SKM-1 (cell line): ENCODE data around the gene CD47.

ENCODE experiments used
- DNase-seq: peaks from one replicate; lab custom pipeline; 2025; ENCODE audit not compliant: unreplicated experiment; lab: John Stamatoyannopoulos, UW

Gene CD47

DNA sequence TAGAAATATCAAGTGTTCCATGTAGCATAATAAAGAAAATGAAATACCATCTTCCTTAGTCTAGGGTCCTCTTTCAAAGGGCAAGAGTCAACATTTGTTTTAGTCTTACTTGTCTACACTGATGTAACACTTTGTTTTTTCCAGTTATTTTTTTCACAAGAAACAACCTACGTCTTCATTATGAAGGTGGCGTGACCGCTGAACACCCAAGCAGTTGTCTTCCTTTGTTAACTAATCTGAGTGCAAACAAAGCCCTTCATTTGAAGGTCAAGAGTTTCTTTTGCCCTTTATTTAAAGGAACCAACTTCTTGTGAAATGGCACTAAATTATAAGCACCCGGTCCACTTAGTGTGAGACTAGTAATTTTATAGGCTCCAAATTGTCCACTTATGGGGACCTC lies 73.2 kb downstream of the CD47 start:
- DNase-seq, result no peak

DNA sequence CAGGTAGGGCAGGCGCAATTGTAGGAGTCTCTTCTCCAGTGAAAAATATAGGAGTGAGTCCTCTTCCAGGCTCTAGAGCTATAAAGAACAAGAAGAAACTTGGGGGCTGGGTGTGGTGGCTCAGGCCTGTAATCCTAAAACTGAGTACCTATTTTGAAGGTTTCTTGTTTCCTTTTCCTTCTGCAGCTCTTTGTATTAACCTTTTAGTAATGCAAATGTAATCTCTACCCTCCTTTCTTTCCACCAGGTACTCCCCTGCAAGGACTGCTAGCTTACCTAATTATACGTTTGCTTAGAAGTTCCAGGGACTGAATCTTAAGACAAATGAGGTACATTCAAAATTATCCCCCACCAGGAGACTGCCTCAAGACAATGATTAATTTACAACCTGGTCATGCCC lies 75.9 kb downstream of the CD47 start:
- no peak for DNase-seq

GRCh38 chr3:108013141-108014055 lies 77.4 kb downstream of the CD47 start:
- no peak for DNase-seq

DNA sequence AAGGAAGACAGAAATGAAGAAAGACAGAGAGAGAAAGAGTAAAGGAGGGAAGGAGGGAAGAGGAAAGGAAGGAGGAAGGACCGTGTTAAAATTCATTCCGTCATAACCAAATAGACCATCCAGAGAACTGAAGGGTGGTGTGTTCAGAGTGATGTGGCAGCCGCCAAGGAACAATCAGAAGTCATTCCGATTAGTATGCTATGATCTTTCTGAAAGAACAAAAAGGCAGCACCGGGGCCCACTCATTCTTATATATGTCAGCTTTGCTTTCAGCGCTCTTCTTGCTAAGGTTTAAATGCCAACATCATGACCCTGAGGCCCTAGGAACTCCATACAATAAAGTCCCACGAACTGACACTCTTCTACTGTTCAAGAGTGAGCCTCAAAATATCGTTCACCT lies 78.5 kb downstream of the CD47 start:
- no peak for DNase-seq

GRCh38 chr3:108011616-108012015 lies 79.2 kb downstream of the CD47 start:
- DNase-seq, result no peak

GRCh38 chr3:108008931-108009639 lies 81.7 kb downstream of the CD47 start:
- DNase-seq, result no peak

- no peak for DNase-seq
Measured at GRCh38 chr3:108008106-108008505, 82.7 kb downstream of the CD47 start.

- no peak for DNase-seq
Measured at GRCh38 chr3:108006881-108007331, 83.9 kb downstream of the CD47 start.

- DNase-seq, result no peak
Measured at GRCh38 chr3:108006077-108006771, 84.6 kb downstream of the CD47 start.

DNA sequence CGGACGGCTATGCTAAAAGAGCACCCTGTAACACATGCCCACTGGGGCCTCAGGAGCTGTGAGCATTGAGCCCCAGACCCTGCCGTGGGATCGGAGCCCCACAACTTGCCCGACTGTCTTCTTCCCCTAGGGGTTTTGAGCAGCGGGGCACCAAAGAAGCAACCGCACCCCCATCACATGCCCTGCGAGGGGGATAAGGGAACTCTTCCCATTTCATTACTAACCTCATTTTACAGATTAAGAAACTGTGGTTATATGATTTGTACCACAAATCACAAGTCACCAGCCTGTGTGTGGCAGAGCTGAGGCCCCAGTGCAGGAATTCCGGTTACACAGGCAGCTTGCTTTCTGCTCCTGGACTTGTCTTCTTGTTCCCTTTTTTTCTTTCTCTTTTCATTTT lies 86.2 kb downstream of the CD47 start:
- peak; percentile 39 for DNase-seq

GRCh38 chr3:108001457-108001856 lies 89.4 kb downstream of the CD47 start:
- no peak for DNase-seq

- DNase-seq, result no peak
Measured at GRCh38 chr3:107999215-107999775, 91.5 kb downstream of the CD47 start.

DNA sequence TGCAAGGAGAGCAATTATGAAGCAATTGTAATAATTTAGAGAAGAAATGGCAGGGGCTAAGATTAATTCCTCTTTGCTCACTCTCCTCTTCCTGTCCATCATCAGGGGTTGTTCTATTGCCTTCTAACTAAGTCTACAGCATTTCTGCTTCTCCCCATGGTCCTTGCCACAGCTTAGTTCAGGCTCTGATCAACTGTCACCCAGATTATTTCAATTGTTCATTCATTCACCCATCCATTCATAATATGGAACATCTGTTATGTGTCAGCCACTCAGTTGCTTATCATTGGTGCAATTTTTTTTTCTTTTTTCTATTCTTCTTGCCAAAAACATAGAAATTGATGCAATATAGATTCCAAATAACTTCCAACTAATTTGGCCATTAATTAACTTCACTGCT lies 93.2 kb downstream of the CD47 start:
- no peak for DNase-seq

DNA sequence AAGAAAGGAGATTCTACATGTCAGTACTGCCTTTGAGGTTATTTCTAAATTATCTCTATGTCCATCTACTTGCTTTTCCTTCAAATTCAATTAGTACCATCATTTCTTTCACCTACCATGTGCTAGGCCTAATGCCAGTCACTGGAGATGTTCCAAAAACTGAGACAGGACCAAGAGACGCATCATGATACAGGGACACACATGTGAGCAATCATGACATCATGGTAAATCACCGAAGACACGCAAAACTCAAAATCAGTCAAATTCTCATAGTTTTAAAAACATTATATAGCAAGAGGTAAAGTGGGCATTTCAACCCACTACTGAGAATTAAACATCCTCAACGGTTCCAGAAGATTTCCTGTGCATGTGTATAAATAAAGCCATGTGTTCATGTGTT lies 95.0 kb downstream of the CD47 start:
- DNase-seq, result no peak

DNA sequence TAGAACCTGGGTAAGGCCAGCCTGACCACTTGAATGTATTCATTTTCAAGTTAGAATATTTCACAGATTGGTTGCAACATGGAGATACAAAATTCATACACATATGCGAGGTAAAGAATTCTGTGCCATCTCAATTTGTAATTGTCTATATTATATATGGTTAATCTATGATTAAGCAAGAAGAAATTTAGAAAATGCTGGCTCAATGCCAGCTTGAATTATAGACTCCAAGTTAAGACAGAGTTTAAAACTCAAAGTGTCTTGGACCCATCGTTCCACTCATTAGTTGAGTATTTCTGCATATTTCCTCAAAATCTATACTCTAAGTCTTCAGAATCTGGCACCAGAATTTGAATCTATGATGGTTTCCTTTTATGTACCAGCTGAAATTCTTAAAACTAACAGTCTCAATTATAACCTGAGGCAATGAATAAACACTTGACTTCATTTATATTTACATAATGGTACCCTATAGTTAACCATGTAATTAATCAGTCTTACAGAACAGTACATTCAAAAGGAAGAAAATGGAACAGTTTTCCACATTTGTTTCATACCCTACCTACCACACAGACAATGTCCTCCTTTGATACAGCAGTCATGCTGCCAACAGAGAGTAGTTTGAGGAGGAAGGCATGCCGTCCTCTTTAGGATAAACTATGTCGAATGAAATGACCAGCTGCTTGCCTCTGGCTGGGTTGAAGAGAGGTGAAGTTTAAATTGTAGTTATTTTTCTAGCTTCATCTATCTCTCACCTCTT lies 95.7 kb downstream of the CD47 start:
- no peak for DNase-seq

- no peak for DNase-seq
Measured at GRCh38 chr3:107994181-107994580, 96.7 kb downstream of the CD47 start.

DNA sequence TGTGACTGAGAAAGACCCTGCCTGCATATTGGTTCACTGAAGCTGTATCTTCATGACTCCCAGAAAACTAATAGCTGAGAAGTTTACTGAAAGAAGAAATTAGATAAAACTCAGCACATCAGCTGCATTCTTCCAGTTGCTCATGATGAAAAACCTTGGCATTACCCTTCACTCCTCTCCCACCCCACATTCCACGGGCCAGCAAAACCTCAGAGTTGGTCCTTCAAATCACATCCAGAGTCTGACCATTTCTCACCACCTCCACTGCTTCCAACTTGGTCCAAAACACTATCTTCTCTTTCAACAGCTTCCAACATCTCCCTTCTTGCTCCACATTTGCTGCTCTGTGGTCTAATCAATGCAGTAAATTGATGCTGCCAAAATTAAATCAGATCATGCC lies 97.1 kb downstream of the CD47 start:
- DNase-seq, result no peak
